HG03558 (cell line): ENCODE data around the gene TELO2.

Experiments used
- ATAC-seq: cut with Tn5 transposase; IDR thresholded peaks from one replicate; pipeline ENCODE4 v1.9.1; 2021; ENCODE audit warnings: moderate number of reproducible peaks; ENCODE audit not compliant: unreplicated experiment; ENCODE audit errors: extremely low read depth

Gene TELO2

GRCh38 chr16:1511662-1512569 lies 18.8 kb downstream of the TELO2 start:
- no peak for ATAC-seq

GRCh38 chr16:1512774-1513173 lies 19.6 kb downstream of the TELO2 start:
- ATAC-seq = no peak

GRCh38 chr16:1514507-1514906 lies 21.3 kb downstream of the TELO2 start:
- ATAC-seq = no peak

GRCh38 chr16:1518626-1519135 lies 25.5 kb downstream of the TELO2 start:
- ATAC-seq = no peak

GRCh38 chr16:1519831-1520230 lies 26.7 kb downstream of the TELO2 start:
- ATAC-seq = no peak

- no peak for ATAC-seq
These were observed 27.3 kb downstream of the TELO2 start for GRCh38 chr16:1520461-1520860.

- ATAC-seq = no peak
These were observed 30.6 kb downstream of the TELO2 start for GRCh38 chr16:1523581-1524245.

GRCh38 chr16:1524366-1524765 lies 31.2 kb downstream of the TELO2 start:
- no peak for ATAC-seq

- ATAC-seq = no peak
These were observed 32.9 kb downstream of the TELO2 start for GRCh38 chr16:1525871-1526607.

GRCh38 chr16:1526608-1527555 lies 33.7 kb downstream of the TELO2 start:
- no peak for ATAC-seq

GRCh38 chr16:1527836-1528811 lies 35.0 kb downstream of the TELO2 start:
- ATAC-seq = no peak

GRCh38 chr16:1528921-1529537 lies 35.9 kb downstream of the TELO2 start:
- no peak for ATAC-seq

- no peak for ATAC-seq
These were observed 37.3 kb downstream of the TELO2 start for GRCh38 chr16:1530349-1530882.

GRCh38 chr16:1530883-1531637 lies 37.9 kb downstream of the TELO2 start:
- ATAC-seq = no peak

- ATAC-seq = no peak
These were observed 38.4 kb downstream of the TELO2 start for GRCh38 chr16:1531638-1531910.

- ATAC-seq = no peak
These were observed 39.1 kb downstream of the TELO2 start for GRCh38 chr16:1532081-1532760.

- ATAC-seq = no peak
These were observed 39.6 kb downstream of the TELO2 start for GRCh38 chr16:1532771-1533170.
